IPS-18c (cell line): ENCODE measurements around the gene TMTC3.

Experiments
- H3K4me3 ChIP-seq: 2 replicates; pipeline ENCODE4 v1.7.0; 2013; ENCODE audit warnings: low read depth, mild to moderate bottlenecking, low read length, moderate library complexity; ENCODE audit not compliant: insufficient read depth
- H3K9me3 ChIP-seq: one replicate; pipeline ENCODE4 v1.6.1; 2013; ENCODE audit warnings: mild to moderate bottlenecking, low read length, moderate library complexity; ENCODE audit not compliant: control insufficient read depth, insufficient read depth

TMTC3 gene

GRCh38 chr12:88242939-88243338 is 100.8 kb downstream of the TMTC3 start:
- Histone ChIP-seq H3K4me3 (no peak overlapping the region), H3K9me3 (no peaks in the 10 kb centered on the region)

- H3K9me3 ChIP-seq: no peaks in the 10 kb centered on the region
- no peak overlapping the region for H3K4me3 ChIP-seq
Observed at GRCh38 chr12:88243982-88244381, 101.9 kb downstream of the TMTC3 start.

GRCh38 chr12:88245905-88246304 is 103.8 kb downstream of the TMTC3 start:
- H3K4me3 ChIP-seq: no peak overlapping the region
- no peaks in the 10 kb centered on the region for H3K9me3 ChIP-seq

GRCh38 chr12:88247241-88247643 is 105.1 kb downstream of the TMTC3 start:
- H3K4me3 ChIP-seq: no peak overlapping the region
- no peaks in the 10 kb centered on the region for H3K9me3 ChIP-seq

GRCh38 chr12:88248606-88249005 is 106.5 kb downstream of the TMTC3 start:
- H3K9me3 ChIP-seq: no peaks in the 10 kb centered on the region

More at GRCh38 chr12:88248606-88249005, 106.5 kb downstream of the TMTC3 start:
- no peak overlapping the region for H3K4me3 ChIP-seq
